GM12878 (cell line): ENCODE data around the gene MAP1LC3A. TPM values are rescaled to one million over a fixed set of nuclear protein-coding genes. Genes with fewer than 3 reads are reported as not detected.

Experiments used
- ATAC-seq: fragments of 200-7000 bp; cut with Tn5 transposase; 3 replicates; pipeline ENCODE4 v1.9.1; 2020; ENCODE audit warnings: mild to moderate bottlenecking, moderate library complexity
- BruUV-seq: library from RNA; stranded (reverse); fragments of 400-500 nt; replicated peaks from 2 replicates; lab custom pipeline; 2021; lab: Mats Ljungman, UMichigan
- CTCF ChIA-PET: fragments of 300-600 bp; sonication (Branson Sonifier 250); formaldehyde crosslinking; extraction: SDS; loops from one replicate; lab custom pipeline; 2021; ENCODE audit warnings: inconsistent platforms; lab: Yijun Ruan, JAX
- POLR2A ChIA-PET: fragments of 350-600 bp; formaldehyde crosslinking; extraction: SDS; loops from one replicate; lab custom pipeline; 2021; ENCODE audit warnings: inconsistent platforms; lab: Charles Lee
- RAD21 ChIA-PET: fragments of 300-600 bp; sonication (Branson Sonifier 250); formaldehyde crosslinking; loops from one replicate; lab custom pipeline; 2023; ENCODE audit warnings: antibody characterized with exemption; ENCODE audit not compliant: unreplicated experiment; lab: Charles Lee
- SMC1A ChIA-PET: fragments of 300-600 bp; sonication (Branson Sonifier 250); formaldehyde crosslinking; loops from one replicate; lab custom pipeline; 2023; ENCODE audit not compliant: unreplicated experiment, uncharacterized antibody; lab: Charles Lee
- DNase-seq: peaks from one replicate; pipeline ENCODE4 v3.0.0-alpha.2; 2011; ENCODE audit warnings: low read depth, low spot score
- FAIRE-seq: peaks from 3 replicates; lab custom pipeline; 2011; peaks lifted over from hg19 to GRCh38; lab: Jason Lieb, UNC
- H2AFZ ChIP-seq: 2 replicates; pipeline ENCODE4 v1.6.0; 2011; ENCODE audit warnings: low read depth, low read length, control low read depth; ENCODE audit not compliant: control insufficient read depth
- H3K27ac ChIP-seq: 2 replicates; pipeline ENCODE4 v1.5.1; 2011; ENCODE audit warnings: control low read depth; ENCODE audit not compliant: control insufficient read depth, insufficient read depth
- H3K27me3 ChIP-seq, 2 experiments: replicated peaks in 1 of 2; 2 replicates each; pipeline versions ENCODE4 v1.6.0 to v1.6.1; 2011; ENCODE audit warnings: low read length in 1 of 2; ENCODE audit not compliant: control insufficient read depth in 2 of 2, insufficient read depth in 2 of 2
- H3K36me3 ChIP-seq, 2 experiments: 2 replicates each; pipeline ENCODE4 v1.5.1; 2011; ENCODE audit warnings: low read length in 1 of 2; ENCODE audit not compliant: control insufficient read depth in 2 of 2, insufficient read depth in 2 of 2
- H3K4me1 ChIP-seq: 2 replicates; pipeline ENCODE4 v1.6.1; 2011; ENCODE audit warnings: mild to moderate bottlenecking, low read length, moderate library complexity, mixed read lengths; ENCODE audit not compliant: control insufficient read depth, insufficient read depth
- H3K4me2 ChIP-seq: 2 replicates; pipeline ENCODE4 v1.6.0; 2011; ENCODE audit warnings: control low read depth; ENCODE audit not compliant: control insufficient read depth, insufficient read depth
- H3K4me3 ChIP-seq: fragments of 200-600 bp; sonication (generic); 2 replicates; pipeline ENCODE4 v1.5.1; 2016
- H3K79me2 ChIP-seq: 2 replicates; pipeline ENCODE4 v1.6.0; 2011; ENCODE audit warnings: low read length; ENCODE audit not compliant: control insufficient read depth, insufficient read depth
- H3K9ac ChIP-seq: 2 replicates; pipeline ENCODE4 v1.8.0; 2011; ENCODE audit warnings: low read length, control low read depth, mixed read lengths; ENCODE audit not compliant: control insufficient read depth, insufficient read depth
- H3K9me3 ChIP-seq: replicated peaks from 3 replicates; pipeline ENCODE4 v1.5.1; 2011; ENCODE audit warnings: mild to moderate bottlenecking, low read length; ENCODE audit not compliant: control insufficient read depth, insufficient read depth
- H4K20me1 ChIP-seq: 2 replicates; pipeline ENCODE4 v1.6.0; 2011; ENCODE audit not compliant: control insufficient read depth, insufficient read depth
- ATF3 ChIP-seq: IDR thresholded peaks from 2 replicates; pipeline ENCODE4 v1.6.1; 2011; ENCODE audit warnings: low read depth, mild to moderate bottlenecking, low read length, moderate library complexity, borderline replicate concordance; ENCODE audit errors: extremely low read depth
- DPF2 ChIP-seq: fragments of 450-650 bp; IDR thresholded peaks from 2 replicates; pipeline ENCODE4 v1.6.1; 2017; ENCODE audit warnings: mild to moderate bottlenecking
- ELK1 ChIP-seq: IDR thresholded peaks from 2 replicates; pipeline ENCODE4 v1.6.1; 2012; ENCODE audit warnings: low read depth, low read length, improper control_type of control experiment
- MTA3 ChIP-seq: IDR thresholded peaks from 2 replicates; pipeline ENCODE4 v1.6.1; 2012; ENCODE audit warnings: low read length, inconsistent platforms, borderline replicate concordance
- PAX8 ChIP-seq: fragments of 450-650 bp; IDR thresholded peaks from 2 replicates; pipeline ENCODE4 v1.6.1; 2017; ENCODE audit warnings: mild to moderate bottlenecking, moderate library complexity
- PBX3 ChIP-seq: IDR thresholded peaks from 2 replicates; pipeline ENCODE4 v1.6.1; 2011; ENCODE audit warnings: mild to moderate bottlenecking, low read depth, low read length, moderate library complexity; ENCODE audit not compliant: insufficient replicate concordance
- RB1 ChIP-seq: fragments of 450-650 bp; formaldehyde crosslinking; IDR thresholded peaks from 2 replicates; pipeline ENCODE4 v1.6.1; 2017; ENCODE audit warnings: mild to moderate bottlenecking, borderline replicate concordance
- SKIL ChIP-seq: fragments of 450-650 bp; IDR thresholded peaks from 2 replicates; pipeline ENCODE4 v1.6.1; 2017; ENCODE audit warnings: mild to moderate bottlenecking, low read depth, inconsistent platforms; ENCODE audit not compliant: poor library complexity, severe bottlenecking
- SMAD5 ChIP-seq: IDR thresholded peaks from 2 replicates; pipeline ENCODE4 v1.6.1; 2016; ENCODE audit warnings: antibody characterized with exemption, low read depth
- STAT1 ChIP-seq: fragments of 450-650 bp; conservative IDR thresholded peaks from 2 replicates; pipeline ENCODE4 v1.6.1; 2014; ENCODE audit warnings: antibody characterized with exemption, mild to moderate bottlenecking
- WGBS: methylation state at CpG from one replicate; pipeline ENCODE4 v1.1.6; 2016; ENCODE audit warnings: low lambda C conversion rate; ENCODE audit not compliant: insufficient replicate concordance, insufficient coverage; ENCODE audit errors: missing lambda C conversion rate; 5-methylcytosine and 5-hydroxymethylcytosine counted together
- in situ Hi-C: fragments of 300-500 bp; cut with MboI; formaldehyde crosslinking; loops from 9 replicates; pipeline ENCODE4 v1.14.3; 2018; ENCODE audit warnings: mixed read lengths
- intact Hi-C: fragments of 100-400 bp; cut with micrococcal nuclease; formaldehyde crosslinking; loops from one replicate; pipeline ENCODE4 v1.14.2; 2022; ENCODE audit not compliant: unreplicated experiment
- polyA plus RNA-seq, 11 experiments: library from polyadenylated mRNA; depleted of rRNA in 4 of 11; unstranded in 6 of 11; stranded (reverse) in 5 of 11; fragments of >200 nt; fragmentation: Nextera tagmentation in 4 of 11; fragmentation: Illumina TruSeq in 1 of 11; extraction: Ambion mirVana in 4 of 11; extraction: Trizol in 1 of 11; gene quantifications; 1 replicate in 1 of 11; 2 replicates in 10 of 11; pipeline versions ENCODE4 v1.2.1 to v1.2.3, GENCODE V29; 2011 to 2016; ENCODE audit warnings: inconsistent platforms in 2 of 11, missing spikeins in 2 of 11, low read depth in 1 of 11
- total RNA-seq, 4 experiments: library from RNA; depleted of rRNA in 3 of 4; stranded (reverse); fragments of >200 nt in 3 of 4; fragmentation: Illumina TruSeq in 1 of 4; extraction: Trizol in 1 of 4; gene quantifications; 2 replicates each; pipeline versions ENCODE4 v1.2.1 to v1.2.3, GENCODE V29; 2013 to 2021
- TF ChIP-seq, protein P1 (sequence below): IDR thresholded peaks from 2 replicates; pipeline ENCODE4 v1.6.1; 2012; ENCODE audit warnings: mild to moderate bottlenecking, low read depth, low read length
- TF ChIP-seq, protein P2 (sequence below): fragments of 450-650 bp; formaldehyde crosslinking; IDR thresholded peaks from 2 replicates; pipeline ENCODE4 v1.5.0; 2022; ENCODE audit warnings: mild to moderate bottlenecking, missing genetic modification characterization

The MAP1LC3A gene
- total and polyA plus RNA-seq, 10 of the 15 experiments (the other 5 are each of a cell fraction or from before 2014, with no cell fraction given): 0.27 to 1.2 (median 0.39) TPM; not detected in 4

GRCh38 chr20:34607066-34607465 is 48.5 kb downstream of the MAP1LC3A start:
- H3K79me2 ChIP-seq: no peaks in the 10 kb centered on the region
- ChIA-PET CTCF (no interaction called here), SMC1A (no interaction called here), POLR2A (no interaction called here), RAD21 (no interaction called here)
- H2AFZ ChIP-seq: no peak overlapping the region
- H3K36me3 ChIP-seq: no peaks in the 10 kb centered on the region
- in situ Hi-C loops: no loop called here
- no peak overlapping the region for H3K4me3 ChIP-seq
- H3K9me3 ChIP-seq: no peaks in the 10 kb centered on the region
- no peaks in the 10 kb centered on the region for H3K27me3 ChIP-seq
- no peak overlapping the region for H3K27ac ChIP-seq
- DNase-seq (no peak), ATAC-seq (no peak), FAIRE-seq (no peak)
- BruUV-seq: no TSS peak
- H4K20me1 ChIP-seq: no peaks in the 10 kb centered on the region
- H3K4me2 ChIP-seq: no peak overlapping the region
- H3K9ac ChIP-seq: no peak overlapping the region
- WGBS: 100% methylated on average over 7 of the region's 7 CpGs
- H3K4me1 ChIP-seq: no peaks in the 10 kb centered on the region; the same call in 1 of the 2 replicates
- intact Hi-C loops: no loop called here
- no peak for TF ChIP-seq PBX3
- no peak for TF ChIP-seq SKIL
- TF ChIP-seq STAT1: no peak
- no peak for TF ChIP-seq RB1
- no peak for TF ChIP-seq ATF3
- TF ChIP-seq DPF2: no peak
- TF ChIP-seq MTA3: no peak
- TF ChIP-seq SMAD5: no peak
- no peak for TF ChIP-seq ELK1
- no peak for TF ChIP-seq PAX8
- TF ChIP-seq, protein P1, sequence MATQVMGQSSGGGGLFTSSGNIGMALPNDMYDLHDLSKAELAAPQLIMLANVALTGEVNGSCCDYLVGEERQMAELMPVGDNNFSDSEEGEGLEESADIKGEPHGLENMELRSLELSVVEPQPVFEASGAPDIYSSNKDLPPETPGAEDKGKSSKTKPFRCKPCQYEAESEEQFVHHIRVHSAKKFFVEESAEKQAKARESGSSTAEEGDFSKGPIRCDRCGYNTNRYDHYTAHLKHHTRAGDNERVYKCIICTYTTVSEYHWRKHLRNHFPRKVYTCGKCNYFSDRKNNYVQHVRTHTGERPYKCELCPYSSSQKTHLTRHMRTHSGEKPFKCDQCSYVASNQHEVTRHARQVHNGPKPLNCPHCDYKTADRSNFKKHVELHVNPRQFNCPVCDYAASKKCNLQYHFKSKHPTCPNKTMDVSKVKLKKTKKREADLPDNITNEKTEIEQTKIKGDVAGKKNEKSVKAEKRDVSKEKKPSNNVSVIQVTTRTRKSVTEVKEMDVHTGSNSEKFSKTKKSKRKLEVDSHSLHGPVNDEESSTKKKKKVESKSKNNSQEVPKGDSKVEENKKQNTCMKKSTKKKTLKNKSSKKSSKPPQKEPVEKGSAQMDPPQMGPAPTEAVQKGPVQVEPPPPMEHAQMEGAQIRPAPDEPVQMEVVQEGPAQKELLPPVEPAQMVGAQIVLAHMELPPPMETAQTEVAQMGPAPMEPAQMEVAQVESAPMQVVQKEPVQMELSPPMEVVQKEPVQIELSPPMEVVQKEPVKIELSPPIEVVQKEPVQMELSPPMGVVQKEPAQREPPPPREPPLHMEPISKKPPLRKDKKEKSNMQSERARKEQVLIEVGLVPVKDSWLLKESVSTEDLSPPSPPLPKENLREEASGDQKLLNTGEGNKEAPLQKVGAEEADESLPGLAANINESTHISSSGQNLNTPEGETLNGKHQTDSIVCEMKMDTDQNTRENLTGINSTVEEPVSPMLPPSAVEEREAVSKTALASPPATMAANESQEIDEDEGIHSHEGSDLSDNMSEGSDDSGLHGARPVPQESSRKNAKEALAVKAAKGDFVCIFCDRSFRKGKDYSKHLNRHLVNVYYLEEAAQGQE: no peak
- TF ChIP-seq, protein P2, sequence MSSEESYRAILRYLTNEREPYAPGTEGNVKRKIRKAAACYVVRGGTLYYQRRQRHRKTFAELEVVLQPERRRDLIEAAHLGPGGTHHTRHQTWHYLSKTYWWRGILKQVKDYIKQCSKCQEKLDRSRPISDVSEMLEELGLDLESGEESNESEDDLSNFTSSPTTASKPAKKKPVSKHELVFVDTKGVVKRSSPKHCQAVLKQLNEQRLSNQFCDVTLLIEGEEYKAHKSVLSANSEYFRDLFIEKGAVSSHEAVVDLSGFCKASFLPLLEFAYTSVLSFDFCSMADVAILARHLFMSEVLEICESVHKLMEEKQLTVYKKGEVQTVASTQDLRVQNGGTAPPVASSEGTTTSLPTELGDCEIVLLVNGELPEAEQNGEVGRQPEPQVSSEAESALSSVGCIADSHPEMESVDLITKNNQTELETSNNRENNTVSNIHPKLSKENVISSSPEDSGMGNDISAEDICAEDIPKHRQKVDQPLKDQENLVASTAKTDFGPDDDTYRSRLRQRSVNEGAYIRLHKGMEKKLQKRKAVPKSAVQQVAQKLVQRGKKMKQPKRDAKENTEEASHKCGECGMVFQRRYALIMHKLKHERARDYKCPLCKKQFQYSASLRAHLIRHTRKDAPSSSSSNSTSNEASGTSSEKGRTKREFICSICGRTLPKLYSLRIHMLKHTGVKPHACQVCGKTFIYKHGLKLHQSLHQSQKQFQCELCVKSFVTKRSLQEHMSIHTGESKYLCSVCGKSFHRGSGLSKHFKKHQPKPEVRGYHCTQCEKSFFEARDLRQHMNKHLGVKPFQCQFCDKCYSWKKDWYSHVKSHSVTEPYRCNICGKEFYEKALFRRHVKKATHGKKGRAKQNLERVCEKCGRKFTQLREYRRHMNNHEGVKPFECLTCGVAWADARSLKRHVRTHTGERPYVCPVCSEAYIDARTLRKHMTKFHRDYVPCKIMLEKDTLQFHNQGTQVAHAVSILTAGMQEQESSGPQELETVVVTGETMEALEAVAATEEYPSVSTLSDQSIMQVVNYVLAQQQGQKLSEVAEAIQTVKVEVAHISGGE (CRISPR knock-in tag): no peak
